GM10248 (cell line): ENCODE data around the gene INPP5E.

Source experiments
- CTCF ChIA-PET: fragments of 300-600 bp; sonication (Branson Sonifier 250); formaldehyde crosslinking; extraction: SDS; loops from one replicate; lab custom pipeline; 2021; ENCODE audit warnings: antibody characterized with exemption; lab: Yijun Ruan, JAX
- POLR2A ChIA-PET: fragments of 350-650 bp; sonication (Branson Sonifier 250); formaldehyde crosslinking; extraction: SDS; loops from one replicate; lab custom pipeline; 2020; ENCODE audit warnings: antibody characterized with exemption; lab: Yijun Ruan, JAX
- DNase-seq: peaks from one replicate; pipeline ENCODE4 v3.0.0; 2012; ENCODE audit errors: extremely low spot score
- CTCF ChIP-seq: IDR thresholded peaks from 2 replicates; pipeline ENCODE4 v1.5.1; 2012; ENCODE audit warnings: mild to moderate bottlenecking, low read depth; ENCODE audit errors: extremely low read depth, missing control alignments, control extremely low read depth

INPP5E gene

GRCh38 chr9:136472640-136473353, 33.2 kb upstream of the INPP5E start:
- no peak for DNase-seq
- ChIA-PET POLR2A (no interaction called here), CTCF (interaction anchor here (1.0 kb wide), 1 partner anchor 12 kb away, joined by 3 read pairs; no protein-coding TSS in a partner anchor)
- no peak for TF ChIP-seq CTCF

- POLR2A ChIA-PET: no interaction called here
- DNase-seq: no peak
- no peak for TF ChIP-seq CTCF
- CTCF ChIA-PET: interaction anchor here (1.0 to 1.2 kb wide), 2 partner anchors 9 to 13 kb away, joined by 3 to 4 read pairs; no protein-coding TSS in a partner anchor
Observed at GRCh38 chr9:136471802-136472487, 32.3 kb upstream of the INPP5E start.

GRCh38 chr9:136470792-136471469, 31.3 kb upstream of the INPP5E start:
- CTCF ChIA-PET: interaction anchor here (0.8 to 1.2 kb wide), 4 partner anchors 10 to 30 kb away, joined by 3 to 4 read pairs (median 3); no protein-coding TSS in a partner anchor
- no peak for TF ChIP-seq CTCF
- POLR2A ChIA-PET: no interaction called here
- DNase-seq: no peak

GRCh38 chr9:136470356-136470755, 30.7 kb upstream of the INPP5E start:
- ChIA-PET CTCF (interaction anchor here (0.8 to 1.2 kb wide), 3 partner anchors 14 to 30 kb away, joined by 3 read pairs; no protein-coding TSS in a partner anchor), POLR2A (no interaction called here)
- no peak for DNase-seq
- TF ChIP-seq CTCF: no peak

- ChIA-PET CTCF (interaction anchor here (1.5 kb wide), 1 partner anchor 18 kb away, joined by 4 read pairs; no protein-coding TSS in a partner anchor), POLR2A (no interaction called here)
- DNase-seq: no peak
Observed at GRCh38 chr9:136467766-136468165, 28.1 kb upstream of the INPP5E start.

More at GRCh38 chr9:136467766-136468165, 28.1 kb upstream of the INPP5E start:
- no peak for TF ChIP-seq CTCF
